Prostate gland (tissue), 2 donors: ENCODE data around the gene SPIC. TPM values are rescaled to one million over a fixed set of nuclear protein-coding genes. Genes with fewer than 3 reads are reported as not detected.

Source experiments
- DNase-seq: peaks from one replicate; pipeline ENCODE4 v3.0.0-alpha.2; 2019; ENCODE audit warnings: low spot score
- H3K27ac ChIP-seq, 2 donors: fragments of 200-600 bp; sonication (generic); 2 replicates each; pipeline ENCODE4 v1.5.1; 2017 to 2019
- H3K27me3 ChIP-seq: fragments of 200-600 bp; sonication (generic); replicated peaks from 2 replicates; pipeline ENCODE4 v1.5.1; 2019; ENCODE audit not compliant: insufficient read depth
- H3K36me3 ChIP-seq, 2 donors: fragments of 200-600 bp; sonication (generic); 1 replicate in 1 of 2; 2 replicates in 1 of 2; pipeline versions ENCODE4 v1.5.1 to v1.8.1; 2017 to 2019
- H3K4me1 ChIP-seq: fragments of 200-600 bp; sonication (generic); replicated peaks from 2 replicates; pipeline ENCODE4 v1.5.1; 2019
- H3K4me3 ChIP-seq, 2 donors: fragments of 200-600 bp; sonication (generic); 2 replicates each; pipeline ENCODE4 v1.5.1; 2017 to 2019
- H3K9me3 ChIP-seq: fragments of 200-600 bp; sonication (generic); 2 replicates; pipeline ENCODE4 v1.5.1; 2017
- POLR2A ChIP-seq: fragments of 450-650 bp; IDR thresholded peaks from one replicate; pipeline ENCODE4 v1.6.1; 2016; ENCODE audit warnings: antibody characterized with exemption, mild to moderate bottlenecking
- POLR2AphosphoS5 ChIP-seq: sonication (generic); formaldehyde crosslinking; IDR thresholded peaks from one replicate; pipeline ENCODE4 v1.6.1; 2017; ENCODE audit warnings: antibody characterized with exemption
- WGBS: methylation state at CpG from one replicate; pipeline ENCODE4 v1.1.5; 2018; 5-methylcytosine and 5-hydroxymethylcytosine counted together
- intact Hi-C: fragments of 100-400 bp; cut with DNase I; formaldehyde crosslinking; loops from one replicate; pipeline ENCODE4 v1.14.2; 2022
- small RNA-seq, 2 donors: library from RNA; depleted of rRNA; stranded (forward); fragments of <200 nt; gene quantifications; one replicate each; pipeline ENCODE3, GENCODE V24; 2016
- total RNA-seq, 2 donors: library from RNA; depleted of rRNA; stranded (reverse); fragments of >200 nt; gene quantifications; one replicate each; pipeline ENCODE4 v1.1.0, GENCODE V29; 2016
- TF ChIP-seq, protein P1 (sequence below), 4 experiments: fragments of 200-600 bp in 2 of 4; fragments of 450-650 bp in 2 of 4; sonication (generic) in 2 of 4; IDR thresholded peaks; 1 replicate in 3 of 4; 2 replicates in 1 of 4; pipeline ENCODE4 v1.5.1; 2016 to 2019; ENCODE audit warnings: antibody characterized with exemption in 4 of 4, mild to moderate bottlenecking in 2 of 4, moderate library complexity in 2 of 4

The SPIC gene
- total RNA-seq, 2 donors from 2014 or later: not detected

- DNase-seq: no peak
- no peak overlapping the region for H3K4me3 ChIP-seq
- WGBS: 29% methylated on average over 4 of the region's 4 CpGs
- no peak overlapping the region for H3K27ac ChIP-seq
- no peaks in the 10 kb centered on the region for H3K4me1 ChIP-seq
- intact Hi-C loops: no loop called here
- TF ChIP-seq POLR2A (no peak), POLR2AphosphoS5 (no peak)
- TF ChIP-seq, protein P1, sequence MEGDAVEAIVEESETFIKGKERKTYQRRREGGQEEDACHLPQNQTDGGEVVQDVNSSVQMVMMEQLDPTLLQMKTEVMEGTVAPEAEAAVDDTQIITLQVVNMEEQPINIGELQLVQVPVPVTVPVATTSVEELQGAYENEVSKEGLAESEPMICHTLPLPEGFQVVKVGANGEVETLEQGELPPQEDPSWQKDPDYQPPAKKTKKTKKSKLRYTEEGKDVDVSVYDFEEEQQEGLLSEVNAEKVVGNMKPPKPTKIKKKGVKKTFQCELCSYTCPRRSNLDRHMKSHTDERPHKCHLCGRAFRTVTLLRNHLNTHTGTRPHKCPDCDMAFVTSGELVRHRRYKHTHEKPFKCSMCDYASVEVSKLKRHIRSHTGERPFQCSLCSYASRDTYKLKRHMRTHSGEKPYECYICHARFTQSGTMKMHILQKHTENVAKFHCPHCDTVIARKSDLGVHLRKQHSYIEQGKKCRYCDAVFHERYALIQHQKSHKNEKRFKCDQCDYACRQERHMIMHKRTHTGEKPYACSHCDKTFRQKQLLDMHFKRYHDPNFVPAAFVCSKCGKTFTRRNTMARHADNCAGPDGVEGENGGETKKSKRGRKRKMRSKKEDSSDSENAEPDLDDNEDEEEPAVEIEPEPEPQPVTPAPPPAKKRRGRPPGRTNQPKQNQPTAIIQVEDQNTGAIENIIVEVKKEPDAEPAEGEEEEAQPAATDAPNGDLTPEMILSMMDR (IDR thresholded peaks at IDR 0.05): no peak
- H3K27me3 ChIP-seq: no peaks in the 10 kb centered on the region
- no peaks in the 10 kb centered on the region for H3K36me3 ChIP-seq
- no peaks in the 10 kb centered on the region for H3K9me3 ChIP-seq
Measured at GRCh38 chr12:101501410-101501995, 26.4 kb downstream of the SPIC start.

GRCh38 chr12:101521136-101521535 is 46.0 kb downstream of the SPIC start:
- no peak for DNase-seq
- no peak for TF ChIP-seq POLR2A
- TF ChIP-seq POLR2AphosphoS5: no peak
- TF ChIP-seq, protein P1 (IDR thresholded peaks at IDR 0.05): no peak
- Histone ChIP-seq H3K27me3 (no peaks in the 10 kb centered on the region), H3K4me3 (no peak overlapping the region), H3K4me1 (no peaks in the 10 kb centered on the region), H3K9me3 (no peaks in the 10 kb centered on the region), H3K27ac (no peak overlapping the region), H3K36me3 (no peaks in the 10 kb centered on the region)
- WGBS: 27% methylated on average over 1 of the region's 1 CpG
- intact Hi-C loops: no loop called here

DNA sequence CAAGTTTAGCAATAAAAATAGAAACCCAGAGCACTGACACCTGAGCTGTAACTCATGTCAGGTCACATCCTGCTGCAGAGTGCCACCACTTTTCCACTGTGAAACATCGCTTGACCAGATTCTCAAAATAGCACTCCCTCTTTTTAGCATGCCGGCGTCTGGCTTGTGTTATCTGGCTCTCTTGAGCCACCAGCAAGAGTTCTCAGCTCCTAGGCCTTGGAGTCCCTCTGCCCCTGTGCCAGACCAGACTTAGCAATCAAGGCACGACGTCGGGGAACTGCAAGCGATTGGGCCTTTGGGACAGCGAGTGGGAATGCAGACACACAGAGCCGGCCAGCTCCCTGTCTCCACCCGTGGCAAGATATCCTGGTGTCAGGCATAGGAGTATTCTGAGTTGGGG is 52.5 kb downstream of the SPIC start:
- intact Hi-C loops: no loop called here
- no peak for DNase-seq
- TF ChIP-seq, protein P1 (IDR thresholded peaks at IDR 0.05): no peak
- TF ChIP-seq POLR2AphosphoS5 (no peak), POLR2A (no peak)
- Histone ChIP-seq H3K27me3 (no peaks in the 10 kb centered on the region), H3K9me3 (no peaks in the 10 kb centered on the region), H3K36me3 (no peaks in the 10 kb centered on the region), H3K27ac (no peak overlapping the region), H3K4me1 (no peaks in the 10 kb centered on the region), H3K4me3 (no peak overlapping the region)
- WGBS: 74% methylated on average over 10 of the region's 10 CpGs

DNA sequence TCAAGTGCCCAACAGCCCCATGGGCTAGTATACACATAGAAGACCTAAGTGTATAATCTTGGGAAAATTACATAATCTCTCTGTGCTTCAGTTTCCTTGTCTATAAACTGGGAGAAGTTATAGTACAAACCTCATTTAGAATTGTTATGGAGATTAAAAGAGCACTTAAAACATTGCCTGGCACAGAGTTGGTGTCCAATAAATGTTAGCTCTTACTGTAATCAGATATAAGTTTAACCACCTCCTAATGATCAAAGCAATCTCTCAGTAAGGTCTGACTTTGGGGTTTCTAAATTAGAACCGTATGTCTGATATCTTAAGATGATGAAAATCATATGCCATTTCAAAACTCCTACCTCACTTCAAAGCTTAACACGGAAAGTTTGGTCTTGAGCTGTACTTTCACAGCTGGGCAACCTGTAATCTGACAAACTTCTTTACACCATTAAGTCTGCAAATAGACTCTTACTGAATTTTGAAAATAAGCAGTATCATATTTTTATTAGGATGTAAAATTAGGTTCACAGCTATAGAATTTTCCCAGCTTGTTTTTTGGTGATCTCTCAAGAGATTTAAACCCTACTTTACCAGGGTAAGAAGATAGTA is 61.0 kb downstream of the SPIC start:
- WGBS: 23% methylated on average over 2 of the region's 2 CpGs
- no peak overlapping the region for H3K4me3 ChIP-seq
- H3K4me1 ChIP-seq: no peaks in the 10 kb centered on the region
- no peaks in the 10 kb centered on the region for H3K27me3 ChIP-seq
- H3K27ac ChIP-seq: no peak overlapping the region
- TF ChIP-seq, protein P1 (IDR thresholded peaks at IDR 0.05): no peak
- TF ChIP-seq POLR2A: no peak
- no peak for DNase-seq
- no peaks in the 10 kb centered on the region for H3K9me3 ChIP-seq
- intact Hi-C loops: no loop called here
- no peaks in the 10 kb centered on the region for H3K36me3 ChIP-seq

Small RNA genes within 50 kb of the gene (small RNA-seq; reads per million reads assigned to genes)
- 0 reads per million in 2 donors for gene RF00019
- gene RNA5SP367: 0 to 0.10 reads per million in 2 donors
- 0 to 0.10 reads per million in 2 donors for gene RNU5E-5P

Other genes starting within 250 kb of the SPIC start
- gene UTP20, start 195.2 kb upstream of the SPIC start, total RNA-seq: 10 to 100 TPM; 13.6 to 26.6 TPM
- 10 to 100 TPM; 50.2 to 95.0 TPM for gene ARL1, start 67.6 kb upstream of the SPIC start, total RNA-seq
- gene MYBPC1, start 119.6 kb downstream of the SPIC start, total RNA-seq: 100 to 1,000 TPM; 171 to 302 TPM
- 100 to 1,000 TPM; 106 to 129 TPM for gene CHPT1, start 222.3 kb downstream of the SPIC start, total RNA-seq